GM18526 (cell line): ENCODE measurements around the gene NPAS2.

Experiments used
- POLR2A ChIP-seq: IDR thresholded peaks from 3 replicates; pipeline ENCODE4 v1.6.1; 2011; ENCODE audit not compliant: insufficient read length; ENCODE audit errors: extremely low read depth

The NPAS2 gene

DNA sequence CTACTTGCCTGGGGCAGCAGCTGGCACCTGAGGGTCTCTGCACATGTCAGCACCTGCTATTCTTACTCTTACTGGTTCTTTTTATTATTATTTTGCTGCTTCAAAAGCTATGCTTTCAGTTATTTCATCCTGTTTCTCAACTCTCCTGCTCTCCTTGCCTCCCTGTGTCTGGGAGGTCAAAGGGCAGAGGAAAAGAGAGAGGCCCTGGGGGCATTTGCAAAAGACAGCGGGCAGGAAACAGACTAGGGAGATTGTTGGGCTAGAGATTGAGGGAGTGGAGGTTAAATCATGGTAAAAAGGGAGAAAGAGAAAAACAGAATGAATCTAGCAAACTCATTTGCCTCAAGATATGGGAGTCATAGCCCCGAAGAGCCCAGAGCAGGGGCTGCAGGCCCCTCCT is 161.1 kb downstream of the NPAS2 start:
- no peak for TF ChIP-seq POLR2A

DNA sequence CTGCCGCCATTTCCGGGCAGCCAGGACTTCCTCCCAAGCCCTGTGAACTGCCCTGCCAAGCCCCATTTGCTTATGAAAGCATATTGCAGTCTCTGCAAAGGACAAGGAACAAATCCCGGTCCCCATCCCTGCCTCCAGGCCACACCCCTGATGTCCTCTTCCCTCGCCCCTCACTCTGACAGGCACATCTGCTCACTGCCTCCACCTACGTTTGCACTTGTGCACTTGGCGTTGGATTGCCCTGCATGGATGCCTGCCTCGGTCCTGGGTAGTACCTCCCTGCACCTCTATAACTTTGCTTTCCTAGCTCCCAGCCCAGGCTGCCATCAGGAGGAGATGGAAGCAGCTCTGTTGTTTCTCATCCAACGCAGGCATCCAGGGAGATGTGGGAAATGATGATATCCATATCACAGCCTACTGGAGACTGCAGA is 162.5 kb downstream of the NPAS2 start:
- no peak for TF ChIP-seq POLR2A

DNA sequence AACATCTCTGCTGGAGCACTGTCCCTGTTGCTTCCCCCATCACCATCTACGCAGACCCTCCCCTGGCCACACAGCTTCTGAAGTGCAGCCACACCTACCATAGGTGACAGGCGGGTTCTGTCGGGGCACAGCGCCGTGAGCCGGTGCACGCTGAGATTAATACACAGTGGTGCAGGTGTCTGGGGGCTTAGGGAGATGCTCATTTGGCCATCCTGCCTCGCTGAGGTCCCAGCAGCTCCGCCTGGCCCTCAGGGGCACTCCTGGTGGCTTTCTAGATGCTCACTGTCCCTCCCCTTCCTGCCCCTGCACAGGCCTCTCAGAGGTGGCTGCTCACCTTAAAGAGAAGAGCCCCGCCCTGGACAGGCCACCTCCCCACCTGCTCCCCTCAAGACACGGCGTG is 163.3 kb downstream of the NPAS2 start:
- no peak for TF ChIP-seq POLR2A

DNA sequence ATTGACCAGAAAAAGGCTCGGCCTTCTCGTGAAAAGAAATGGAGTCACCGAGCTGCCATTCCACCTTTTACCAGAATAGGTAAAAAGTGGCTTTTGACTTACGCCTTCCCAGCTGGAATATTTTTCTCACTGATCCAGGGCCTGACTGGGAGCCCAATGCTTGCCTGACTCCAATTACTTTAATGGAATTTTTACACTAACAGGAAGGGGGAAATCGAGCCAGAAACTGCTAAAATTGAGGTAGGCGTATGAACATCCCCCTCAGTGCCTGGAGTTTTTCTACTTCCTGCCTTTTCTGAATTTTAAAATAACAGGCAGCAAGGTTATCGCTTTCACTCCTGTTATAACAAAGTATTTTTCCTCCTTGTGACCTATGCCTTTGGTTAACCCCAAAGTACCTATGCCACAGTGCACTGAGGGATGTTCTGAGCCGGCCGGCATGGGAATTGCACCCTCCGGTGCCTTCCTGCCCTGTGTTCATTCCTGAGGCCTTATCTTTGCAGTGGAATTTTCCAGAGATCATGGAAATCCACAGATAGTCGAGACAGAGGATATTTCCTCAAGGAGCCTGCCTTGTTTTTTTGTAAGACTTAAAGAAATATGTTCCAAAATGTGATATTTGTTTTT is 163.9 kb downstream of the NPAS2 start:
- TF ChIP-seq POLR2A, result no peak

DNA sequence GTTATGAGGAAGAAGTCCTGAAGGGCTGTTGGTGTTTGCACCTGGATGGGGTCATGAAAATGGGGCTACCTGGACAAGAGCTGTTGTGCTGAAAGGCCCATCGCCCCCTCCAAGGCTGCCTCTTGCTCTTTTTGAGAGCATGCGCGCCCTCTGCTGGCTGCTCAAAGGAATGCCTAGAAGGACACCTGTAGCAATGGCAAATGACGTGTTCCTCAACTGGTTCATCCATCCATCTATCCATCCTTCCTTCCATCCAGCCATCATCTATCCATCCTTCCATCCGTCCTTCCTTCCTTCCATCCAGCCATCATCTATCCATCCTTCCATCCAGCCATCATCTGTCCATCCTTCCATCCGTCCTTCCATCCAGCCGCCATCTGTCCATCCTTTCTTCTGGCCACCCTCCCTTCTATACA is 165.0 kb downstream of the NPAS2 start:
- no peak for TF ChIP-seq POLR2A

DNA sequence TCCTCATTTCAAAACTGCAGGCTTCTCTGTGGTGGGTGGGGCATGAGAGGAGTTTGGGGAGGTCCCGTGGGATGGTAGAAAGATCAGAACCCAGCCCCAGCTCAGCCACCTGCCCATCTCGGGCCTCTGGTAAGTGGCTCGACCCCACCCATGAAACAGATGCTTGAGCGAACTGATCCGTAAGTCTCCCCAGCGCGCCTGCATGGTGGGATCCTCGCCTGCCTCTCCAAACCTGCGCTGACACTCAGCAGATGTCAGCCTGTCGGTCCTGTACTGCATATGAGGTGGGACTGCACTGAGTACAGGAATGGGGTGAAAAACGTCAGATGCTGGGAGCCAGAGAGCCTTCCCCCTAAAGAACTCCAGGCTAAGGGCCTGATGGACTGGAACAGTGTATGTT is 166.2 kb downstream of the NPAS2 start:
- TF ChIP-seq POLR2A, result no peak

DNA sequence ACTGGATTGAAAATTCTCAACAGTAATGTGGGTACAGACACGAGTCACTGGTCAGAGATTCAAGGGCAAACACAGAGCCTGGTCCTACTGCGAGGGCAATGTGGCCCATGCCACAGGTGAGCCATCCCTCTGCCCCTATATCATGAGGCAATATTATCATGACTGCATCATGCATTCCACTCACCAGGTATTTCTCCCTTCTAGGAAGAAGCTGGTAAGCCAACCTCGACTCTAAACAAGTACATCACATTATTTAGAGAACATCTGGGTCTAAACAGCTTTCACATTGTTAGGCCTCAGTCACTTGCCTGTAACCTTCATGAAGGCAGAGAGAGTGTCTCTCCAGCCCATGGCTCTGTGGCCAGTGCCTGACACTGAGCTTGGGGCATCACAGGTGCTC is 167.6 kb downstream of the NPAS2 start:
- TF ChIP-seq POLR2A, result no peak

DNA sequence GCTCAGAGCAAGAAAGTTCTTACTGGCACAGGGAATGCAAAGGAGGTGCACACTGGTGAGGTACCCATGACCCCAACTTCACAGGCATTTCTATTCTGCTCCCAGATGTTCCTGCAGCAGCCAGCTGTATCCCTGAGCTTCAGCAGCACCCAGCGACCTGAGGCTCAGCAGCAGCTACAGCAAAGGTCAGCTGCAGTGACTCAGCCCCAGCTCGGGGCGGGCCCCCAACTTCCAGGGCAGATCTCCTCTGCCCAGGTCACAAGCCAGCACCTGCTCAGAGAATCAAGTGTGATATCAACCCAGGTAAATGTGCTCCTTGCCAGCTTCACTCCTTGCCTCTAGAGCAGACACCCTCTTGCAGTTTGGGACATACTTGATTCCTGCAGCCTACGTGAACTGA is 168.0 kb downstream of the NPAS2 start:
- TF ChIP-seq POLR2A, result no peak

DNA sequence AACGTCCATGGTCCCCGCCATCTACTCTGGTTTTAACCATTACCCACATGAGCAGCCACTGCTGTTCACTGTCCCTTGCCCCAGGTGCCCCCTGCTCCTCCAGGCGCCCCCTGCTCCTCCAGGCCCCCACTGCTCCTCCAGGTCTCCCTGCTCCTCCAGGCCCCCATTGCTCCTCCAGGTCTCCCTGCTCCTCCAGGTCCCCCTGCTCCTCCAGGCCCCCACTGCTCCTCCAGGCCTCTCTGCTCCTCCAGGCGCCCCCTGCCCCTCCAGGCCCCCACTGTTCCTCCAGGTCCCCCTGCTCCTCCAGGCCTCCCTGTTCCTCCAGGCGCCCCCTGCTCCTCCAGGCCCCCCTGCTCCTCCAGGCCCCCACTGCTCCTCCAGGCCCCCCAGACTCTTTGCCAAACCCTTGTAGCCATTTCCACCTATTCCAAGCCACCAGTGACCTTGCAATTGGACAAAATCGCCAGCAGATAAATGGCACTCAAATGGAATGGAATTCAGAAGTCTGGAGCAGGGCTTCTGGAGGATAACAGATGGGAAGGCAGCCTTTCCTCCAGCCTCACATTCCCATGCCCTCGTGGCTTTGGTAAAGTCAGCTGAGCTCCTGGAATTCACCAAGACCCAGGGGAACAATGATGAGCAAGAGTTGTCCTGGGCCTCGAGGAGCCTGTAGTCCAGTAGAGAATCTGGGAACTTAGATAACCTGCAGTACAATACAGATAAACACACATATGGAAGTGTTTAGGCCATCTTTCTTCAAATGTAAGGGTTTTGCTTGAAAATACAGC is 168.9 kb downstream of the NPAS2 start:
- no peak for TF ChIP-seq POLR2A

DNA sequence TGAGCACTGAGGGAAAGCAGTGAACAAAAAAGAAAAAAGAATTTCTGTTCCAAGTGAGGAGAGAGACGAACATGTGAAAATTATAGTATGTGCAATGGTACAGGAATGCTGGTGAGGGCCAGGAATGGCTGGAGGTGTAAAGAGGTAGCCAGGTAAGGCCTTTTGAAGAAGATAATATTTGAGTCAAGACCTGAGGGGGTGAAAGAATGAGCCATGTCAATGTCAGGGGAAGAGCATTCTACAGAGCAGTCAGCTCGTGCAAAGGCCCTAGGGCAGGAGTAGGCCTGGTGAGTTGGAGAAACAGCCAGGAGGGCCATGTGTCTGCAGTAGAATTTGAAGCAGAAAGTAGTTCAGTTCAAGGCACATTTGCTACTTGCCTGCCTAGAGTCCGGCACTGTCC is 169.7 kb downstream of the NPAS2 start:
- no peak for TF ChIP-seq POLR2A

DNA sequence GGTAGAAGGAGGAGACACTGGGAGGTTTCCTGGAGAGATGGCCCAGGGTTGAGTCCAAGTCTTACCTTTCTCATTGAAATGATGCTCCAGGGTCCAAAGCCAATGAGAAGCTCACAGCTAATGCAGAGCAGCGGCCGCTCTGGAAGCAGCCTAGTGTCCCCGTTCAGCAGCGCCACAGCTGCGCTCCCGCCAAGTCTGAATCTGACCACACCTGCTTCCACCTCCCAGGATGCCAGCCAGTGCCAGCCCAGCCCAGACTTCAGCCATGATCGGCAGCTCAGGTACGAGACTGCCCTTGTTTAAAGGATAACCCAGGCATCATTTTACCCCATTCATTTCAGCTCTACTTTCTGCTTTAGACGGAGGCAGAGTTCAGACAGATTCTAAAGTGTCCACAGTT is 170.2 kb downstream of the NPAS2 start:
- TF ChIP-seq POLR2A, result no peak

DNA sequence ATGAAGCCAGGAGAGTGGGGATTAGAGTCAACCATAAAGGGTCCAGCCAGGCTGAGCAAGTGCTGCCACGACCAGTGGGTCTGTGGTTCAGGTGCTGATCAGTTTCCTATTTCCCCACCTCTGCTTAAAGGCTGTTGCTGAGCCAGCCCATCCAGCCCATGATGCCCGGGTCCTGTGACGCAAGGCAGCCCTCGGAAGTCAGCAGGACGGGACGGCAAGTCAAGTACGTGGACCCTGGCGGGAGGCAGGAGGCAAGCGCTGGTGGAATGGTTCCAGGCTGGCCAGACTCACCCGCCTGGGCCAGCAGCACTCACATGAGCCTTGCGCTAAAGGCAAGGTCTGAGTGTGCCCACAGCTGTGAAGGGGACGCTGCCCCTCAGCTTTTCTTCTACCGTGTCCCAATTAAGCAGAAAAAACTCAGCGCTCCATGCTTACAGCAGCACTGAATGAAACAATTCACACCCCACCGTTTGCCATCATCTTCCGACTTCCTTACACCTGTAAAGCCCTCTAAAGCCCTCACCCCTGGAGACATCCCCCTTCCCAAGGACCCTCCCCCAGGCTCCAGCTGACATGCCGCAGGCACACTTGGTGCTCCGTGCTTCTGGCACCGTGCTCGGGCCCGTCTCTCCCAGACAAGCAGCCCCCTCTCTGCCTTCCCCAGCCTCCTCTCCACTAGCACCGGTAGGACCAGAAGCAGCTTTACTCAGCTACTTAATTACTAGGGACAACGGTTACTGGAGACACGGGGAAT is 170.9 kb downstream of the NPAS2 start:
- TF ChIP-seq POLR2A, result no peak

DNA sequence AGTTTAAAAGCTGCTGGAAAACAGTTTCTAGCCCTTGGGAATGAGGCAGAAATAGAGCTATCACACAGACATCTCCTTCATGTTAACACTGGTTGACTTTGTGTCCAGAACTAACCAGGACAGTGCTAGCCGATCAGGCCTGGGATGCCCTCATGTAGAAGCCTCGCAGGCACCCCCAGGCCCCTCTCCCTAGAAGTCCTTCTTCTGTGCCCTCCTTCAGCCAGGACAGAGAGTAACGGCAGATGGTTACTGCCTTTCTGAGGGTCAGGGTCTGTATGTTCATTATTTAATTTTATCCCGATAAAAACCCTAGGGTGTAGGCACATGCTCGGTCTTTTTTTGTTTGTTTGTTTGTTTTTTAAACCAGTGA is 171.4 kb downstream of the NPAS2 start:
- TF ChIP-seq POLR2A, result no peak

DNA sequence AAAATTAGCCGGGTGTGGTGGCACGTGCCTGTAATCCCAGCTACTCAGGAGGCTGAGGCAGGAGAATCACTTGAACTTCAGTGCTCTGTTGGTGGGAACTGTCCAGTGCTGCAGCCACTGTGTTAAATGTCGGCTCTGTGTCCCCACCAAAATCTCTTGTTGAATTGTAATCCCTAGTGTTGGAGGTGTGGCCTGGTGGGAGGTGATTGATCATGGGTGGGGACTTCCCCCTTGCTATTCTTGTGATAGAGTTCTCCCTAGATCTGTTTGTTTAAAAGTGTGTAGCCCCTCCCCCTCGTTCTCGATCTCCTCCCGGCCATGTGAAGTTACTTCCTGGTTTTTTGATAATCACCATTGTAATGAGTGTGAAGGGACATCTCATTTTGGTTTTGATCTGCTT is 172.3 kb downstream of the NPAS2 start:
- no peak for TF ChIP-seq POLR2A

DNA sequence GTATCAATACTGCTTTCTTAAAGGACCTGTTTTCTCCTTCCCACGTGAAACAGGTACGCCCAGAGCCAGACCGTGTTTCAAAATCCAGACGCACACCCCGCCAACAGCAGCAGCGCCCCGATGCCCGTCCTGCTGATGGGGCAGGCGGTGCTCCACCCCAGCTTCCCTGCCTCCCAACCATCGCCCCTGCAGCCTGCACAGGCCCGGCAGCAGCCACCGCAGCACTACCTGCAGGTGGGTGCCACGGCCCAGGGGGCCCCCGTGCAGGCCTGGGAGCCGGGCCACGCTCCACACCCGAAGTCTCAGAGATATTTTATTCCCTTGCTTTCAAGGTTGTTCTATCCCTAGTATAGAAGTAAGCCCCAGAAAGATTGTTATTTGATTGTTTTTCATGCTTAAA is 173.4 kb downstream of the NPAS2 start:
- no peak for TF ChIP-seq POLR2A
